H1 (cell line): ENCODE data around the gene EFNA3.

Experiments used
- JUND ChIP-seq: IDR thresholded peaks from 2 replicates; pipeline ENCODE4 v1.6.1; 2011; ENCODE audit warnings: mild to moderate bottlenecking, improper control_type of control experiment, low read length
- KDM1A ChIP-seq: fragments of 200-600, 300-600 bp; sonication (generic); IDR thresholded peaks from 2 replicates; pipeline ENCODE4 v1.7.1; 2016; ENCODE audit warnings: mild to moderate bottlenecking, low read length, borderline replicate concordance
- POLR2A ChIP-seq, 2 experiments: IDR thresholded peaks; 1 replicate in 1 of 2; 2 replicates in 1 of 2; pipeline ENCODE4 v1.6.1; 2011; ENCODE audit warnings: low read depth in 2 of 2, low read length in 2 of 2, mild to moderate bottlenecking in 2 of 2; ENCODE audit errors: control extremely low read depth in 1 of 2
- TF ChIP-seq, protein P1 (sequence below), 3 experiments: IDR thresholded peaks; 1 replicate in 2 of 3; 2 replicates in 1 of 3; pipeline versions ENCODE4 v1.5.1 to v1.6.1; 2011; ENCODE audit warnings: low read length in 3 of 3, mild to moderate bottlenecking in 3 of 3, inconsistent platforms in 2 of 3, low read depth in 1 of 3, moderate library complexity in 1 of 3; ENCODE audit not compliant: insufficient read depth in 1 of 3; ENCODE audit errors: control extremely low read depth in 1 of 3

DNA sequence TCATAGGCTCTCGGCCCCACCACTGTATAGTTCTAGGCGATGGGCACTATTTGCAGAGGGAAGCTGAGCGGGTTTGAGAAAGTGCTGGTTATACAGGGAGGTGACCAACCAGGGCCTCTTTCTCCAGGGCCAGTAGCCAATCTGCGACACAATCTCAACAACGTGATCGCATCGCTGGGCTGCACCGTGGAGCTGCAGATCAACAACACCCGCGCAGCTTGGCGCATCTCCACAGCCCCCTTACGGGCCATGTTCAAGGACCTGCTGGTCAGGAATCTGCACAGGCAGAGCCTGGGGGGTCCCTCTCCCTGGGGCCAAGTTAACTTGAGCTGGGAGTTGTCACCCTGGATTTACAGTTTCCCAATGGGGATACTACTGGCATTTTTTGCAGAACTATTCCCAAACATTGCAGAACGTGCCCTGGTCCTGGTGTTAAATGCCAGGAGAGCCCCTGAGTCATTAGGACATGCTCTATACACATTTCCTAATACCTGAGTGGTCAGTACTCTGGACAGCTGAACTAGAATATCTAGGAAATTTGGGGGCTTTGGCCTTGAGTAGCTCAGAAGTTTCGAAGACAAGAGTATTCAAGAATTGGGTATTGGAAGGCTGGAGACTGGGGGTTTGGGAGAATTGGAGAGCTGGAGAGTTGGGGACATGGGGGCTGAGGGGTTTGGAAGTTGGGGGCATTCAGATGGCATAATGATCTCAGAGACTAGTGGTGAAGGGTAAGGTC, 38.1 kb upstream of the EFNA3 start:
- TF ChIP-seq, protein P1, sequence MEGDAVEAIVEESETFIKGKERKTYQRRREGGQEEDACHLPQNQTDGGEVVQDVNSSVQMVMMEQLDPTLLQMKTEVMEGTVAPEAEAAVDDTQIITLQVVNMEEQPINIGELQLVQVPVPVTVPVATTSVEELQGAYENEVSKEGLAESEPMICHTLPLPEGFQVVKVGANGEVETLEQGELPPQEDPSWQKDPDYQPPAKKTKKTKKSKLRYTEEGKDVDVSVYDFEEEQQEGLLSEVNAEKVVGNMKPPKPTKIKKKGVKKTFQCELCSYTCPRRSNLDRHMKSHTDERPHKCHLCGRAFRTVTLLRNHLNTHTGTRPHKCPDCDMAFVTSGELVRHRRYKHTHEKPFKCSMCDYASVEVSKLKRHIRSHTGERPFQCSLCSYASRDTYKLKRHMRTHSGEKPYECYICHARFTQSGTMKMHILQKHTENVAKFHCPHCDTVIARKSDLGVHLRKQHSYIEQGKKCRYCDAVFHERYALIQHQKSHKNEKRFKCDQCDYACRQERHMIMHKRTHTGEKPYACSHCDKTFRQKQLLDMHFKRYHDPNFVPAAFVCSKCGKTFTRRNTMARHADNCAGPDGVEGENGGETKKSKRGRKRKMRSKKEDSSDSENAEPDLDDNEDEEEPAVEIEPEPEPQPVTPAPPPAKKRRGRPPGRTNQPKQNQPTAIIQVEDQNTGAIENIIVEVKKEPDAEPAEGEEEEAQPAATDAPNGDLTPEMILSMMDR (IDR thresholded peaks at IDR 0.05; ENCODE audit: control extremely low read depth in 1 of 3, insufficient read depth in 1 of 3, low read depth in 1 of 3, low read length in 3 of 3): no peak
- TF ChIP-seq JUND: no peak
- no peak for TF ChIP-seq KDM1A
- no peak for TF ChIP-seq POLR2A (IDR thresholded peaks at IDR 0.05; ENCODE audit: control extremely low read depth in 1 of 2, low read depth in 2 of 2, low read length in 2 of 2)
